ENCODE data around the gene CIB4.

Gene CIB4

GRCh38 chr2:26623541-26624495, 17.3 kb downstream of the CIB4 start:
- no peak overlapping the region for H3K4me3 ChIP-seq (ENCODE audit: low read length in 2 of 2)
- H3K9ac ChIP-seq (ENCODE audit: low read length in 2 of 2), result no peak overlapping the region
- no peaks in the 10 kb centered on the region for H3K4me1 ChIP-seq (ENCODE audit: control insufficient read depth, insufficient read depth, low read length)
- peaks cover 0 to under 1% of the 10 kb centered on the region in 2 donors for H3K27me3 ChIP-seq (ENCODE audit: control insufficient read depth in 1 of 2, insufficient read depth in 2 of 2, low read length in 2 of 2)
- H3K27ac ChIP-seq (ENCODE audit: low read length), result no peak overlapping the region
- no peaks in the 10 kb centered on the region for H3K9me3 ChIP-seq (ENCODE audit: control insufficient read depth in 2 of 2, low read length in 2 of 2)
- H3K36me3 ChIP-seq (ENCODE audit: control insufficient read depth in 2 of 2, insufficient read depth in 2 of 2, low read length in 2 of 2), result no peaks in the 10 kb centered on the region

- Histone ChIP-seq H3K27me3 (ENCODE audit: control insufficient read depth in 1 of 2, insufficient read depth in 2 of 2, low read length in 2 of 2) (peaks cover 0 to 9% of the 10 kb centered on the region in 2 donors), H3K9ac (ENCODE audit: low read length in 2 of 2) (no peak overlapping the region), H3K9me3 (ENCODE audit: control insufficient read depth in 2 of 2, low read length in 2 of 2) (no peaks in the 10 kb centered on the region), H3K4me3 (ENCODE audit: low read length in 2 of 2) (no peak overlapping the region), H3K4me1 (ENCODE audit: control insufficient read depth, insufficient read depth, low read length) (no peaks in the 10 kb centered on the region), H3K27ac (ENCODE audit: low read length) (no peak overlapping the region), H3K36me3 (ENCODE audit: control insufficient read depth in 2 of 2, insufficient read depth in 2 of 2, low read length in 2 of 2) (no peaks in the 10 kb centered on the region)
Measured at GRCh38 chr2:26621469-26622199, 19.5 kb downstream of the CIB4 start.

- Histone ChIP-seq H3K27me3 (ENCODE audit: control insufficient read depth in 1 of 2, insufficient read depth in 2 of 2, low read length in 2 of 2) (peaks cover 0 to 9% of the 10 kb centered on the region in 2 donors), H3K36me3 (ENCODE audit: control insufficient read depth in 2 of 2, insufficient read depth in 2 of 2, low read length in 2 of 2) (no peaks in the 10 kb centered on the region)
Measured at GRCh38 chr2:26620031-26620605, 21.0 kb downstream of the CIB4 start.

GRCh38 chr2:26619521-26619951, 21.6 kb downstream of the CIB4 start:
- H3K27ac ChIP-seq (ENCODE audit: low read length), result no peak overlapping the region
- H3K4me3 ChIP-seq (ENCODE audit: low read length in 2 of 2), result no peak overlapping the region
- H3K4me1 ChIP-seq (ENCODE audit: control insufficient read depth, insufficient read depth, low read length), result peaks cover 15% of the 10 kb centered on the region
- no peak overlapping the region for H3K9ac ChIP-seq (ENCODE audit: low read length in 2 of 2)
- no peaks in the 10 kb centered on the region for H3K9me3 ChIP-seq (ENCODE audit: control insufficient read depth in 2 of 2, low read length in 2 of 2)
- peaks cover 0 to 9% of the 10 kb centered on the region in 2 donors for H3K27me3 ChIP-seq (ENCODE audit: control insufficient read depth in 1 of 2, insufficient read depth in 2 of 2, low read length in 2 of 2)
- no peaks in the 10 kb centered on the region for H3K36me3 ChIP-seq (ENCODE audit: control insufficient read depth in 2 of 2, insufficient read depth in 2 of 2, low read length in 2 of 2)

More at GRCh38 chr2:26620031-26620605, 21.0 kb downstream of the CIB4 start:
- no peak overlapping the region for H3K27ac ChIP-seq (ENCODE audit: low read length)
- H3K4me1 ChIP-seq (ENCODE audit: control insufficient read depth, insufficient read depth, low read length), result peaks cover 9% of the 10 kb centered on the region
- no peaks in the 10 kb centered on the region for H3K9me3 ChIP-seq (ENCODE audit: control insufficient read depth in 2 of 2, low read length in 2 of 2)
- no peak overlapping the region for H3K9ac ChIP-seq (ENCODE audit: low read length in 2 of 2)
- no peak overlapping the region for H3K4me3 ChIP-seq (ENCODE audit: low read length in 2 of 2)

- no peaks in the 10 kb centered on the region for H3K9me3 ChIP-seq (ENCODE audit: control insufficient read depth in 2 of 2, low read length in 2 of 2)
Measured at GRCh38 chr2:26619096-26619495, 22.1 kb downstream of the CIB4 start.

GRCh38 chr2:26618611-26619010, 22.6 kb downstream of the CIB4 start:
- no peak overlapping the region for H3K9ac ChIP-seq (ENCODE audit: low read length in 2 of 2)
- peaks cover 24% of the 10 kb centered on the region for H3K4me1 ChIP-seq (ENCODE audit: control insufficient read depth, insufficient read depth, low read length)
- H3K36me3 ChIP-seq (ENCODE audit: control insufficient read depth in 2 of 2, insufficient read depth in 2 of 2, low read length in 2 of 2), result no peaks in the 10 kb centered on the region
- peaks cover 0 to 9% of the 10 kb centered on the region in 2 donors for H3K27me3 ChIP-seq (ENCODE audit: control insufficient read depth in 1 of 2, insufficient read depth in 2 of 2, low read length in 2 of 2)
- H3K27ac ChIP-seq (ENCODE audit: low read length), result no peak overlapping the region
- H3K9me3 ChIP-seq (ENCODE audit: control insufficient read depth in 2 of 2, low read length in 2 of 2), result no peaks in the 10 kb centered on the region
- no peak overlapping the region for H3K4me3 ChIP-seq (ENCODE audit: low read length in 2 of 2)

More at GRCh38 chr2:26619096-26619495, 22.1 kb downstream of the CIB4 start:
- H3K27ac ChIP-seq (ENCODE audit: low read length), result no peak overlapping the region
- peaks cover 0 to 9% of the 10 kb centered on the region in 2 donors for H3K27me3 ChIP-seq (ENCODE audit: control insufficient read depth in 1 of 2, insufficient read depth in 2 of 2, low read length in 2 of 2)
- no peaks in the 10 kb centered on the region for H3K36me3 ChIP-seq (ENCODE audit: control insufficient read depth in 2 of 2, insufficient read depth in 2 of 2, low read length in 2 of 2)
- no peak overlapping the region for H3K9ac ChIP-seq (ENCODE audit: low read length in 2 of 2)
- H3K4me3 ChIP-seq (ENCODE audit: low read length in 2 of 2), result no peak overlapping the region
- H3K4me1 ChIP-seq (ENCODE audit: control insufficient read depth, insufficient read depth, low read length), result peaks cover 19% of the 10 kb centered on the region

GRCh38 chr2:26617588-26618083, 23.5 kb downstream of the CIB4 start:
- no peaks in the 10 kb centered on the region for H3K36me3 ChIP-seq (ENCODE audit: control insufficient read depth in 2 of 2, insufficient read depth in 2 of 2, low read length in 2 of 2)
- H3K27ac ChIP-seq (ENCODE audit: low read length), result no peak overlapping the region
- H3K27me3 ChIP-seq (ENCODE audit: control insufficient read depth in 1 of 2, insufficient read depth in 2 of 2, low read length in 2 of 2), result peaks cover 0 to 9% of the 10 kb centered on the region in 2 donors
- peaks cover 33% of the 10 kb centered on the region for H3K4me1 ChIP-seq (ENCODE audit: control insufficient read depth, insufficient read depth, low read length)
- H3K9ac ChIP-seq (ENCODE audit: low read length in 2 of 2), result no peak overlapping the region
- no peaks in the 10 kb centered on the region for H3K9me3 ChIP-seq (ENCODE audit: control insufficient read depth in 2 of 2, low read length in 2 of 2)
- no peak overlapping the region for H3K4me3 ChIP-seq (ENCODE audit: low read length in 2 of 2)

- Histone ChIP-seq H3K9ac (ENCODE audit: low read length in 2 of 2) (no peak overlapping the region), H3K9me3 (ENCODE audit: control insufficient read depth in 2 of 2, low read length in 2 of 2) (no peaks in the 10 kb centered on the region), H3K36me3 (ENCODE audit: control insufficient read depth in 2 of 2, insufficient read depth in 2 of 2, low read length in 2 of 2) (no peaks in the 10 kb centered on the region), H3K27me3 (ENCODE audit: control insufficient read depth in 1 of 2, insufficient read depth in 2 of 2, low read length in 2 of 2) (peaks cover 0 to 9% of the 10 kb centered on the region in 2 donors), H3K4me3 (ENCODE audit: low read length in 2 of 2) (no peak overlapping the region), H3K4me1 (ENCODE audit: control insufficient read depth, insufficient read depth, low read length) (peaks cover 37% of the 10 kb centered on the region), H3K27ac (ENCODE audit: low read length) (no peak overlapping the region)
Measured at GRCh38 chr2:26616706-26617587, 24.2 kb downstream of the CIB4 start.

- Histone ChIP-seq H3K4me3 (ENCODE audit: low read length in 2 of 2) (no peak overlapping the region), H3K4me1 (ENCODE audit: control insufficient read depth, insufficient read depth, low read length) (peaks cover 37% of the 10 kb centered on the region), H3K9me3 (ENCODE audit: control insufficient read depth in 2 of 2, low read length in 2 of 2) (no peaks in the 10 kb centered on the region), H3K27me3 (ENCODE audit: control insufficient read depth in 1 of 2, insufficient read depth in 2 of 2, low read length in 2 of 2) (peaks cover 0 to 9% of the 10 kb centered on the region in 2 donors), H3K27ac (ENCODE audit: low read length) (no peak overlapping the region), H3K36me3 (ENCODE audit: control insufficient read depth in 2 of 2, insufficient read depth in 2 of 2, low read length in 2 of 2) (no peaks in the 10 kb centered on the region), H3K9ac (ENCODE audit: low read length in 2 of 2) (no peak overlapping the region)
Measured at GRCh38 chr2:26615860-26616705, 25.1 kb downstream of the CIB4 start.
